Suprapubic skin (tissue), 4 donors: Measurements from ENCODE around the gene MTNR1A. TPM values are rescaled to one million over a fixed set of nuclear protein-coding genes. Genes with fewer than 3 reads are reported as not detected.

Source experiments
- DNase-seq, 2 donors: peaks; one replicate each; pipeline ENCODE4 v3.0.0-alpha.2; 2019; ENCODE audit warnings: low spot score in 2 of 2
- H3K27ac ChIP-seq: fragments of 200-600 bp; sonication (generic); one replicate; pipeline ENCODE4 v1.5.1; 2019
- H3K27me3 ChIP-seq: fragments of 200-600 bp; sonication (generic); one replicate; pipeline ENCODE4 v1.5.1; 2019
- H3K36me3 ChIP-seq: fragments of 200-600 bp; sonication (generic); one replicate; pipeline ENCODE4 v1.5.1; 2019
- H3K4me1 ChIP-seq: fragments of 200-600 bp; sonication (generic); one replicate; pipeline ENCODE4 v1.5.1; 2019
- H3K4me3 ChIP-seq: fragments of 200-600 bp; sonication (generic); one replicate; pipeline ENCODE4 v1.5.1; 2019; ENCODE audit warnings: mild to moderate bottlenecking
- H3K9me3 ChIP-seq: fragments of 200-600 bp; sonication (generic); one replicate; pipeline ENCODE4 v1.5.1; 2019
- CTCF ChIP-seq, 2 donors: fragments of 200-600 bp in 1 of 2; fragments of 450-650 bp in 1 of 2; sonication (generic) in 1 of 2; IDR thresholded peaks; one replicate each; pipeline ENCODE4 v1.5.1; 2016 to 2019; ENCODE audit warnings: antibody characterized with exemption in 2 of 2, mild to moderate bottlenecking in 1 of 2, moderate library complexity in 1 of 2
- EP300 ChIP-seq: sonication (generic); formaldehyde crosslinking; IDR thresholded peaks from one replicate; pipeline ENCODE4 v1.6.1; 2017; ENCODE audit warnings: antibody characterized with exemption
- POLR2A ChIP-seq, 2 donors: fragments of 450-650 bp; IDR thresholded peaks; one replicate each; pipeline ENCODE4 v1.6.1; 2017; ENCODE audit warnings: antibody characterized with exemption in 2 of 2, mild to moderate bottlenecking in 2 of 2, moderate library complexity in 2 of 2
- POLR2AphosphoS5 ChIP-seq, 3 donors: sonication (generic); formaldehyde crosslinking; IDR thresholded peaks; one replicate each; pipeline ENCODE4 v1.6.1; 2017; ENCODE audit warnings: antibody characterized with exemption in 3 of 3
- WGBS: methylation state at CpG from one replicate; pipeline ENCODE4 v1.1.5; 2018; 5-methylcytosine and 5-hydroxymethylcytosine counted together
- total RNA-seq, 4 donors: library from RNA; depleted of rRNA; stranded (reverse); fragments of >200 nt; gene quantifications; one replicate each; pipeline ENCODE4 v1.1.0, GENCODE V29; 2016

The MTNR1A gene
- total RNA-seq, 4 donors from 2014 or later: not detected

- Histone ChIP-seq H3K4me3 (no peak overlapping the region), H3K4me1 (no peaks in the 10 kb centered on the region), H3K27ac (no peak overlapping the region), H3K9me3 (no peaks in the 10 kb centered on the region), H3K36me3 (peaks cover 21% of the 10 kb centered on the region), H3K27me3 (no peaks in the 10 kb centered on the region)
- no peak for DNase-seq
- WGBS: 87% methylated on average over 1 of the region's 1 CpG
- TF ChIP-seq CTCF (IDR thresholded peaks at IDR 0.05): no peak
- TF ChIP-seq POLR2AphosphoS5 (IDR thresholded peaks at IDR 0.05): no peak
- no peak for TF ChIP-seq POLR2A (IDR thresholded peaks at IDR 0.05)
- no peak for TF ChIP-seq EP300
Measured at GRCh38 chr4:186580669-186581068, 25.3 kb upstream of the MTNR1A start.

- no peak for DNase-seq
- H3K27me3 ChIP-seq: peaks cover 8% of the 10 kb centered on the region
- H3K27ac ChIP-seq: no peak overlapping the region
- no peak for TF ChIP-seq POLR2AphosphoS5 (IDR thresholded peaks at IDR 0.05)
- TF ChIP-seq CTCF (IDR thresholded peaks at IDR 0.05): no peak
- TF ChIP-seq POLR2A (IDR thresholded peaks at IDR 0.05): no peak
- no peak for TF ChIP-seq EP300
- H3K4me1 ChIP-seq: no peaks in the 10 kb centered on the region
- peak overlapping the region; percentile 23 for H3K4me3 ChIP-seq
- WGBS: 35% methylated on average over 12 of the region's 23 CpGs
- no peaks in the 10 kb centered on the region for H3K9me3 ChIP-seq
- no peaks in the 10 kb centered on the region for H3K36me3 ChIP-seq
Measured at GRCh38 chr4:186570193-186570996, 15.0 kb upstream of the MTNR1A start.

- WGBS: 53% methylated on average over 6 of the region's 10 CpGs
- Histone ChIP-seq H3K4me1 (no peaks in the 10 kb centered on the region), H3K27ac (no peak overlapping the region), H3K27me3 (peaks cover 8% of the 10 kb centered on the region), H3K4me3 (peak overlapping the region; percentile 23), H3K36me3 (no peaks in the 10 kb centered on the region), H3K9me3 (no peaks in the 10 kb centered on the region)
- no peak for DNase-seq
- TF ChIP-seq POLR2AphosphoS5 (IDR thresholded peaks at IDR 0.05) (no peak), EP300 (no peak), CTCF (IDR thresholded peaks at IDR 0.05) (no peak), POLR2A (IDR thresholded peaks at IDR 0.05) (no peak)
Measured at GRCh38 chr4:186569533-186570192, 14.3 kb upstream of the MTNR1A start.

- no peaks in the 10 kb centered on the region for H3K36me3 ChIP-seq
- TF ChIP-seq CTCF (IDR thresholded peaks at IDR 0.05) (no peak), POLR2A (IDR thresholded peaks at IDR 0.05) (no peak), EP300 (no peak), POLR2AphosphoS5 (IDR thresholded peaks at IDR 0.05) (no peak)
- 78% methylated on average over 7 of the region's 7 CpGs for WGBS
- no peaks in the 10 kb centered on the region for H3K4me1 ChIP-seq
- H3K27ac ChIP-seq: no peak overlapping the region
- no peak for DNase-seq
- H3K27me3 ChIP-seq: peaks cover 2% of the 10 kb centered on the region
- H3K9me3 ChIP-seq: no peaks in the 10 kb centered on the region
- no peak overlapping the region for H3K4me3 ChIP-seq
Measured at GRCh38 chr4:186566068-186566467, 10.7 kb upstream of the MTNR1A start.

GRCh38 chr4:186563761-186564160, 8.4 kb upstream of the MTNR1A start:
- 84% methylated on average over 11 of the region's 11 CpGs for WGBS
- Histone ChIP-seq H3K27me3 (peaks cover 2% of the 10 kb centered on the region), H3K9me3 (no peaks in the 10 kb centered on the region), H3K4me3 (no peak overlapping the region), H3K27ac (no peak overlapping the region), H3K36me3 (no peaks in the 10 kb centered on the region), H3K4me1 (no peaks in the 10 kb centered on the region)
- DNase-seq: no peak
- no peak for TF ChIP-seq CTCF (IDR thresholded peaks at IDR 0.05)
- no peak for TF ChIP-seq POLR2AphosphoS5 (IDR thresholded peaks at IDR 0.05)
- no peak for TF ChIP-seq POLR2A (IDR thresholded peaks at IDR 0.05)
- no peak for TF ChIP-seq EP300
